Coronary artery (tissue), 2 donors: Measurements from ENCODE around the gene FZR1.

Experiments
- DNase-seq: peaks from one replicate; pipeline ENCODE4 v3.0.0-alpha.2; 2017; ENCODE audit warnings: low spot score
- H3K27ac ChIP-seq, 2 donors: fragments of 200-600 bp; sonication (generic); one replicate each; pipeline ENCODE4 v1.5.1; 2016 to 2019
- H3K4me3 ChIP-seq: fragments of 200-600 bp; sonication (generic); 2 replicates; pipeline ENCODE4 v1.5.1; 2016; ENCODE audit warnings: mild to moderate bottlenecking, moderate library complexity
- CTCF ChIP-seq: fragments of 200-600 bp; sonication (generic); IDR thresholded peaks from one replicate; pipeline ENCODE4 v1.5.1; 2019; ENCODE audit warnings: antibody characterized with exemption

The FZR1 gene

DNA sequence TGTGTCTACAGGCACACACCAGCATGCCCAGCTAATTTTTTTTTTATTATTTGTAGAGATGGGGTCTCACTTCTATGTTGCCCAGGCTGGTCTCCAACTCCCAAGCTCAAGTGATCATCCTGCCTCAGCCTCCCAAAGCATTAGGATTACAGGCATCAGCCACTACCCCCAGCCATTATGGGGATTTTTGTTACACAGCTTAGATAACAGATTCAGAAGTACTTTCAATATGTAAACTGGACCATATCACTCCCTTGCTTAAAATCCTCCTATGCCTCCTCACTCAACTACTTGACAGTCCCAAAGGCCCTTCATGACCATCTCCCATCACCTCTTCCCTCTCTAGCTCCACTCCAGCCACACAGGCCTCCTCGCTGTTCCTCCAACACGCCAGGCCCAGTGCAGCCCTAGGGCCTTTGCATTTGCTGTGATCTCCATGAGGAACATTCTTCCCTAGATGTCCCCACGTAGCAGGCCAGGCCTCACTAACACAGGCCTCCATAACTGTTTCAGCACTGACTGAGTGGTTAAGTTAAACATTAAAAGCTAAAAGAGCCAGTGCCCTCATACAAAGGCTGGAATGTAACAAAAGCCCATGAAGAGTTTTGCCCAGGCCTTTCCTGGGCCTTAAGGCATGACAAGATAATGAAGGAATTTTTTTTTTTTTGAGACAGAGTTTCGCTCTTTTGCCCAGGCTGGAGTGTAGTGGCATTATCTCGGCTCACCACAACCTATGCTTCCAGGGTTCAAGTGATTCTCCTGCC lies 8.2 kb upstream of the FZR1 start:
- no peak overlapping the region for H3K4me3 ChIP-seq
- no peak for TF ChIP-seq CTCF
- DNase-seq = no peak
- H3K27ac ChIP-seq = no peak overlapping the region

DNA sequence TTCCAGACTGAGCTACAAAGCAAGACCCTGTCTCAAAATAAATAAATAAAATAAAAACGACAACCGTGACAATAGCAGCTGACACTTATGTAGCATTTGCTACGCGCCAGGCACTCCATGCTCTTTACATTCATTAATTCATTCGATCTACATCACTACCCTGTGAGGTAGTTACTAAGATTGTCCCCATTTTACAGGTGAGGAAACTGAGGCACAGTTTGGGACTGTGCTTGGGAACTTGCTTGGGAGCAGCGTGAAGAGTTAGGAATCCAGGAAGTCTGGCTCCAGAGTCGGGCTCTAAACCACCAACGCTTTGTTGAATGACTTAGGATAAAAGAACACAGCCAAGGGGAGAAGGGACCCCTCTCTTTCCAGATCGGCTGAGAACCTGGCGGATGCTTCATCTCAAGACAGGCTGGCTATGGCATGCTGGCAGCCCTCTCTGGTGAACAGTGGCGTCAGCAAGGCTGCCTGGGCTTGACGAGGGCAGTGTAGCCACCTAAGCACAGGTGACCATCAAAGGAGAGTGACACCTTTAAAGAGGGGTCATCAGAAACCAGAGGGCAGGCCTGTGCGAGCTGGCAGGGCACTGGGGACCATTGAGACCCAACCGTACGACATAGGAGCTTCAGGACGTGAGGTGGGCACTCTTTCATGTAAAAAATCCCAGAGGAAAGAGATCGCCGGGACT lies 6.2 kb upstream of the FZR1 start:
- peak overlapping the region; percentile 73 for H3K4me3 ChIP-seq
- TF ChIP-seq CTCF = no peak
- peak overlapping the region; percentile 64 to 91 for H3K27ac ChIP-seq
- DNase-seq = no peak

DNA sequence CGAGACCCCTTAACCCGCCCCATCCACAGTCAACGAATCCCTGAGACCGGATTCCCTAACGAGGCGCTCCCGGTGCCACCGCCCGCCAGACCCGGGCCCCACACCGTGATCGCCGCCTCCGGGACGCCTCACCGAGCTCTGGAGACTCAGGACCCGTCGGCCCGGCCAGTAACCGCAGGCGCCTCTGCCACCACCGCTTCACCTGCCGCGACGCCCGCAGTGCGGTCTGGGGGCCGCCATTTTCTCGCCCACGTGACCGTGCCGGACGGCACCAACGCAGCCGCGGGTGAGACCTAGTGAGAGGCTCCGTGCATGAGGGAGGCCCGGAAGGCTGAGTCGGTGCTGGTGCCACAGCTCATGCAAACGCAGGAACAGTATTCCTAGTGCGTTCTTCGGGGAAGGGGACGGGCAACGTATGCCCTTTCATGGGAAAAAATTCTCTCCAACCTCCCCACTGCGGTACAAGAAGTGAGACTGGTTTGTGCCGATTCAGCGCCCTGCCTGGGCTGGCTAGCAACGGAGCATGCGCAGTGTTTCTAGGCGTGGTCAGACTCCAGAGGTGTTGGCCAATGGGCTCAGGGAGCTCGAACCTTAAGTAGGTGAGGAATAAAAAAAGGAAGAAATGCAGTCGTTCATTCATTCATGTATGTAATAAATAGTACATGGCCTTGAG lies 5.5 kb upstream of the FZR1 start, which contains the start of gene DOHH:
Gene DOHH, minus strand, starts transcription at position 246 of the 673 bp plus-strand sequence. CDS start 3,860 bp downstream, outside the sequence.
- no peak for TF ChIP-seq CTCF
- peak; percentile 96 for DNase-seq
- Histone ChIP-seq H3K4me3 (peak within 1 kb of the TSS; percentile 73), H3K27ac (peak within 1 kb of the TSS; percentile 64 to 91)

GRCh38 chr19:3501780-3502179 lies 4.3 kb upstream of the FZR1 start:
- no peak for TF ChIP-seq CTCF
- Histone ChIP-seq H3K27ac (no peak overlapping the region), H3K4me3 (no peak overlapping the region)
- DNase-seq = no peak

DNA sequence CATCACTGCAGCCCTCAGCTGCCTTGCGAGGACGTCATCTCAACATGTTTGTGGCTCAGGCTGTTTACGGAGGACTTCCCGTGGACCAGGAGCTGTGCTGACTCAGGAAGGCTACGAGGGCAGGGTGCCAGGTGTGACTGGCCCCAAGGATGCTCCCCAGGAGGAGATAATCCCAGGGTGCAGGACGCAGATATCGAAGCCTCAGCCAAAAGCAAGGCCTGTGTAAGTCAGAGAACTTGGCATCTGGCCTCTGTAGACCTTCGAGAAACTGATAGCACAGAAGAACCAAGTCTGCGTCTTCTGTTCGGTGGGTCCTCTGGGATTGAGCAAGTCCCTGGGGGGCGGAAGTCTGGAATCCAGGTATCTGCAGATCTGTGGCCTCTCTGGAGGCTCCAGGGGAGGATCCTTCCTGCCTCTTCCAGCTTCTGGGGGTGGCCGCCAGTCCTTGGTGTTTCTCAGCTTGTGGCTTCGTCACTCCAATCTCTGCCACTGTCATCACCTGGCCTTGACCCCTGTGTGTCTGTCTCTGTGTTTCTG lies 3.0 kb upstream of the FZR1 start:
- H3K4me3 ChIP-seq = no peak overlapping the region
- no peak overlapping the region for H3K27ac ChIP-seq
- TF ChIP-seq CTCF = no peak
- DNase-seq = no peak

GRCh38 chr19:3504735-3505134 lies 1.4 kb upstream of the FZR1 start:
- Histone ChIP-seq H3K4me3 (no peak overlapping the region), H3K27ac (no peak overlapping the region)
- no peak for TF ChIP-seq CTCF
- no peak for DNase-seq
